BJ (cell line): ENCODE results near the gene DCDC2C. TPM values are rescaled to one million over a fixed set of nuclear protein-coding genes. Genes with fewer than 3 reads are reported as not detected.

Experiments used
- CTCF ChIA-PET: fragments of 350-600 bp; formaldehyde crosslinking; extraction: SDS; loops from one replicate; lab custom pipeline; 2021; ENCODE audit warnings: antibody characterized with exemption, inconsistent platforms; lab: Yijun Ruan, JAX
- POLR2A ChIA-PET: fragments of 300-600 bp; sonication (Branson Sonifier 250); formaldehyde crosslinking; extraction: SDS; loops from one replicate; lab custom pipeline; 2021; ENCODE audit warnings: antibody characterized with exemption; lab: Charles Lee
- DNase-seq: peaks from one replicate; pipeline ENCODE4 v3.0.0-alpha.2; 2011; ENCODE audit warnings: low read depth
- H3K27me3 ChIP-seq: 2 replicates; pipeline ENCODE4 v1.6.0; 2011; ENCODE audit warnings: low read length; ENCODE audit not compliant: control insufficient read depth, insufficient read depth
- H3K36me3 ChIP-seq: 2 replicates; pipeline ENCODE4 v1.5.1; 2011; ENCODE audit warnings: low read length; ENCODE audit not compliant: control insufficient read depth, insufficient read depth
- H3K4me3 ChIP-seq: 2 replicates; pipeline ENCODE4 v1.5.1; 2011; ENCODE audit warnings: low read depth, mild to moderate bottlenecking, control low read depth, low read length
- polyA plus RNA-seq: library from polyadenylated mRNA; depleted of rRNA; stranded (reverse); fragments of >200 nt; gene quantifications from 2 replicates; pipeline ENCODE4 v1.2.3, GENCODE V29; 2011
- TF ChIP-seq, protein P1 (sequence below): IDR thresholded peaks from 2 replicates; pipeline ENCODE4 v1.5.1; 2011; ENCODE audit warnings: low read depth, mild to moderate bottlenecking, control low read depth, inconsistent platforms, low read length, moderate library complexity; ENCODE audit not compliant: insufficient read depth

The DCDC2C gene
- polyA plus RNA-seq, 1 experiment = not detected

DNA sequence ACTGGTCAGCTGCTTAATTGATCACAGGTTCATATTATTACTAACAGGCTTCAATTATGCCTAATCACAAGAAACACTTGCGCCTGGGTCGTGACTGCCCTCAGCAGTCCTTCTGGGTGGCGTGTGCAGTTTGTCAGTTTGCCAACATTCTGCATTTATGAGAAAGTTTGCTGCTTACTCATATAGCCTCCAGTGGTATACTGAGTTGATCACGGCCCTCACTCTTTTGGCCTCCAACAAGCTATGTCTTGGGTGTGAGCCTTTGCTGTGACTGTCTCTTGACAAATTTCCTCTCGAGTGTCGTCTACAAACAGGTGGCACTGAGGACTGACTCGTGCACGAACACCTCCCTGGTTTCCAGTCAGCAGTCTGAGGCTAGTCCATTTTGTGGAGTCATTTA lies 27.3 kb downstream of the DCDC2C start:
- no peaks in the 10 kb centered on the region; the same call in 1 of the 2 replicates for H3K27me3 ChIP-seq
- H3K36me3 ChIP-seq = no peaks in the 10 kb centered on the region
- no peak overlapping the region for H3K4me3 ChIP-seq
- DNase-seq = no peak
- TF ChIP-seq, protein P1, sequence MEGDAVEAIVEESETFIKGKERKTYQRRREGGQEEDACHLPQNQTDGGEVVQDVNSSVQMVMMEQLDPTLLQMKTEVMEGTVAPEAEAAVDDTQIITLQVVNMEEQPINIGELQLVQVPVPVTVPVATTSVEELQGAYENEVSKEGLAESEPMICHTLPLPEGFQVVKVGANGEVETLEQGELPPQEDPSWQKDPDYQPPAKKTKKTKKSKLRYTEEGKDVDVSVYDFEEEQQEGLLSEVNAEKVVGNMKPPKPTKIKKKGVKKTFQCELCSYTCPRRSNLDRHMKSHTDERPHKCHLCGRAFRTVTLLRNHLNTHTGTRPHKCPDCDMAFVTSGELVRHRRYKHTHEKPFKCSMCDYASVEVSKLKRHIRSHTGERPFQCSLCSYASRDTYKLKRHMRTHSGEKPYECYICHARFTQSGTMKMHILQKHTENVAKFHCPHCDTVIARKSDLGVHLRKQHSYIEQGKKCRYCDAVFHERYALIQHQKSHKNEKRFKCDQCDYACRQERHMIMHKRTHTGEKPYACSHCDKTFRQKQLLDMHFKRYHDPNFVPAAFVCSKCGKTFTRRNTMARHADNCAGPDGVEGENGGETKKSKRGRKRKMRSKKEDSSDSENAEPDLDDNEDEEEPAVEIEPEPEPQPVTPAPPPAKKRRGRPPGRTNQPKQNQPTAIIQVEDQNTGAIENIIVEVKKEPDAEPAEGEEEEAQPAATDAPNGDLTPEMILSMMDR = no peak
- ChIA-PET POLR2A (no interaction called here), CTCF (interaction anchor here (0.6 kb wide), 1 partner anchor 76 kb away, joined by 3 read pairs; no protein-coding TSS in a partner anchor)

DNA sequence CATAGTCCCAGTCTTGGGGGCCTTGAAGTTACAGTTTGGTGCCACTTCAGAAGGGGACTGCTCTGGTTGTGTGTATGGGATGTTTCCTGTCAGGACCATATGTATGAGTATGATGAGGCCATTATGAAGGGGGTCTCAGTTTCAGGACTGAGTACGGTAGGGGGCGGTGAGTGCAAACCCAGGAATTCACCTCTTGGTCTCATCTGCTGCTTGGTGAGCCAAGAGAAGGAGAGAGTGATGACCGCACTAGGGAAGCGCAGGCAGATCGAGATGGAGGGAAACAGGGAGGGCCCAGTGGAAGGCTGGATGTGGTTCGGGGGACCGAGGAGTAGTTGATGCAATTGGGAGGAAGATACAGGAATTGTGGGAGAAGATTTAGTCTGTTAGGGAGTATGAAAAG lies 28.5 kb downstream of the DCDC2C start:
- no peaks in the 10 kb centered on the region; the same call in 1 of the 2 replicates for H3K27me3 ChIP-seq
- no peak for DNase-seq
- ChIA-PET CTCF (no interaction called here), POLR2A (no interaction called here)
- H3K4me3 ChIP-seq = no peak overlapping the region
- TF ChIP-seq, protein P1 = no peak
- H3K36me3 ChIP-seq = no peaks in the 10 kb centered on the region

DNA sequence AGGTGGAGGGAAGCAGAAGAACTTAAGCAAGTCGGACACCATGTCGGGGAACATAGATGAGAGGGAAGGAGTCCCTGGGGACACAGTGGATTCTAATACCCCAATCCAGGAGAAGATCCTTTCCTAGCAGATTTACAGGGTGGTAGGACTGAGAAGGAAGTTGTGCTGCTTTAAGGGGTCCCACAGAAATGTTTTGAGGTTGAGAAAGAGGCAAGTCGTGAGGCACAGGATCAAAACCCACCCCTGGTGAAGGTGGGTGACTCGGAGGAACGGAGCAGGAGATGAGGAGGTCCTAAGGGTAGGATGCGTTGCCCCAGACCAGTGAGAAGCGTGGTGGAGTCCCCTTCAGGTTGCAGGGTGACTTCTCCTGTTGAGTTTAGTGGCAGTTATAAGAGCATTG lies 32.7 kb downstream of the DCDC2C start:
- ChIA-PET CTCF (no interaction called here), POLR2A (no interaction called here)
- no peaks in the 10 kb centered on the region for H3K36me3 ChIP-seq
- no peak overlapping the region for H3K4me3 ChIP-seq
- TF ChIP-seq, protein P1 = no peak
- H3K27me3 ChIP-seq = no peaks in the 10 kb centered on the region; the same call in 1 of the 2 replicates
- no peak for DNase-seq

DNA sequence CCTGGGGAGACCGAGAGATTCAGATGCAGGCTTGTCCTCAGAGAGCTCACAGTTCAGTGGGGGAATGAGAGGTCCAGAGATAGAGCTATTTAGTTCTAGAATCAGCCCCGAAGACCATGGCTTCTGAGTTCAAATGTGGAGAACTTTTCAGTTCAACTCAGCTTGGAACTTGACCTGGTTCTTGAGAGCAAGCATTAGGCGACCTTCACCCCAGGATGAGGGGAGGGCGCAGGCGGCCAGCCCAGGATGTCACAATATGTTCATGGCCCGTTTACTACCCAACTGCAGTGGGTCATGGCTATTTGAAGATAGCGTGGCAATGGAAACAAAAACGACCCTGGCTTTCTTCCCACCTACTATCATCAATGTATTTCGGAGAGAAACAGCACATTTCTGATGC lies 33.8 kb downstream of the DCDC2C start:
- DNase-seq = no peak
- no peaks in the 10 kb centered on the region; the same call in 1 of the 2 replicates for H3K27me3 ChIP-seq
- ChIA-PET POLR2A (no interaction called here), CTCF (interaction anchor here (1.2 kb wide), 1 partner anchor 9 kb away, joined by 4 read pairs; no protein-coding TSS in a partner anchor)
- no peak overlapping the region for H3K4me3 ChIP-seq
- H3K36me3 ChIP-seq = no peaks in the 10 kb centered on the region
- TF ChIP-seq, protein P1 = no peak

DNA sequence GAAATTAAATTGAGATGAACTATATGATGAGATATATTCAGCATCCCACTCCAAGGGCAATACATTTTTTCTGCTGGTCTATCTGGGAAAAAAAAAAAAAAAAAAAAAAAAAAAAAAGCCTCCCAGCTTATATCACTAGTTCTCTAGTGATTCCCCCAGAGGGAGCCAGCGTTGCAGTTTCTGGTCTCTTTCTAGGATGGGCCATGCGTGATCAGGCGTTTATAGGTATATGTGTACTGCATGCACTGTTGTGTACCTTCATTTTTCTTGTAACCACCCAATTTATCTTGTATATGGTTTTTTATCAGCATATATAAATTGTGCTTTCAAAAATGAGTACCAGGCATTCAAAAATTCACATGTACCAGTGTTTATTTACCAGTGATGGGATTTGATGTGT lies 35.1 kb downstream of the DCDC2C start:
- CTCF ChIA-PET = interaction anchor here (1.2 kb wide), 1 partner anchor 10 kb away, joined by 4 read pairs; no protein-coding TSS in a partner anchor
- Histone ChIP-seq H3K36me3 (no peaks in the 10 kb centered on the region), H3K4me3 (no peak overlapping the region), H3K27me3 (no peaks in the 10 kb centered on the region; the same call in 1 of the 2 replicates)
- no peak for DNase-seq
- POLR2A ChIA-PET = no interaction called here
- TF ChIP-seq, protein P1 = no peak
